ENCODE data around the gene TXNRD2.

DNA sequence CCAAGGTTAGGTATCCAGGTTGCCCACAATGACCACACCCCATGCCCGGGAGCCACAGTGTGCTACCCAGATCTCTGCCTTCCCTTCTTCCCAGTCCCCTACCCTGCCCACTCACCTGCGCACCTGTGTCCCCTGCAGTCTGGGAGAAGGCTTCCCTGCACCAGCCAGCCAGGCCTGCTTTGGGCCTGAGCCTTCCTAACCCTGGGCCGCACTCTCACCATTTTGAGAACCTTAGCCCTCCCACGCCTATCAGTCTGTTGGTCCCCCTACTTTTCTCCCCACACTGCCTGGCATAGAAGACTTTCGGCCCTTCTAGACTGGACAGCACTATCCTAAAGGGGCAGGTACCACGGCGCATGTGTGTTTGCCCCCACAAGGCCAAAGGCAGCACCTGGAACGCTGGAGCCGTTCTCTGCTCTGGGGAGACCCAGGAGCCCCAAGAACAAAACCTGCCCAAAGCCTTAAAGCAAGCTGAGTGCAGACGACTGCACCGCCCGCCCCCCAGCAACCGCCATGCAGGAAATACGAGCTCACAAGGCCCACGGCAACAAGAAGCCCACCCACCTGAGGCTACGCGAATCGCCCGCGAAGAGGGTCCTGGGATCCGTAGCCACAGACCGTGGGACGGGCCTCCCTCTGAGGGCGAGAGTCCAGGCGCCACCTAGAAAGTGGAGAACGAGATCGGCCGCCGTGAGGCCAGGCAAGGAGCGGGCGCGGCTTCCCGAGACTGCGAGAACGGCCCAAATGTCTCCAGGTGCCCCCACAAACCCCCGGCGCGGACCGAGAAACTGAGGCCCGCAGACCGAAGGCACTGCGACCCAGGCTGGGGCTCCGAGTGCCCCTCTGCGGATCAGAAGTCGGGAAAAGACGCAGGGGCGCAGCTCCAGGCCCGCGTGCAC is 87.5 kb downstream of the TXNRD2 start:
- TF ChIP-seq CTCF (IDR thresholded peaks at IDR 0.05; ENCODE audit: insufficient read depth, low read depth, low read length) (no peak), EZH2 (IDR thresholded peaks at IDR 0.05; ENCODE audit: insufficient read depth, low read length) (no peak)
